ENCODE data around the gene PAK5.

PAK5 gene

DNA sequence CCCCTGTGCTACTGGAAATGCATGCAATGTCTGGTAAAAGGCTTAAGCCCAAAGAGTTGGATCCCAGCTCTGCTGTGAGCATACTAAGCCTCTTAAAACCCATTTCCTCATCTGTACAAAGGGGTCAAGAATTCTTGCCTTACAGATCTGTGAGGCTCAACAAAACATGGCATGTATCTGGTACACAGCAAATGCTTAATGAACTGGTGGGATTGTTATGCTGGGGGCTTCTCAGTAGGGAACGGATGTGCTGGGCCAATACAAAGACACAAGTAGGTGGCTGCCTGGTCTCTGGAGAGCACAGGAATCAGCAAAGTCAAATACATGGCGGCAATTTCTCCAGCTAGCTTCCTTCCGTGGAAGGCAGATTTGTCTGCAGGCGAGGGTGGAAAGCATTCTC, 262.2 kb downstream of the PAK5 start:
- TF ChIP-seq, protein P1, sequence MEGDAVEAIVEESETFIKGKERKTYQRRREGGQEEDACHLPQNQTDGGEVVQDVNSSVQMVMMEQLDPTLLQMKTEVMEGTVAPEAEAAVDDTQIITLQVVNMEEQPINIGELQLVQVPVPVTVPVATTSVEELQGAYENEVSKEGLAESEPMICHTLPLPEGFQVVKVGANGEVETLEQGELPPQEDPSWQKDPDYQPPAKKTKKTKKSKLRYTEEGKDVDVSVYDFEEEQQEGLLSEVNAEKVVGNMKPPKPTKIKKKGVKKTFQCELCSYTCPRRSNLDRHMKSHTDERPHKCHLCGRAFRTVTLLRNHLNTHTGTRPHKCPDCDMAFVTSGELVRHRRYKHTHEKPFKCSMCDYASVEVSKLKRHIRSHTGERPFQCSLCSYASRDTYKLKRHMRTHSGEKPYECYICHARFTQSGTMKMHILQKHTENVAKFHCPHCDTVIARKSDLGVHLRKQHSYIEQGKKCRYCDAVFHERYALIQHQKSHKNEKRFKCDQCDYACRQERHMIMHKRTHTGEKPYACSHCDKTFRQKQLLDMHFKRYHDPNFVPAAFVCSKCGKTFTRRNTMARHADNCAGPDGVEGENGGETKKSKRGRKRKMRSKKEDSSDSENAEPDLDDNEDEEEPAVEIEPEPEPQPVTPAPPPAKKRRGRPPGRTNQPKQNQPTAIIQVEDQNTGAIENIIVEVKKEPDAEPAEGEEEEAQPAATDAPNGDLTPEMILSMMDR (IDR thresholded peaks at IDR 0.05; ENCODE audit: poor library complexity, severe bottlenecking) = no peak
- peaks cover 4% of the 10 kb centered on the region for H3K27me3 ChIP-seq (ENCODE audit: insufficient read depth, poor library complexity, severe bottlenecking)
- H3K27ac ChIP-seq (ENCODE audit: poor library complexity, severe bottlenecking) = no peak overlapping the region
- H3K4me3 ChIP-seq (ENCODE audit: severe bottlenecking) = no peak overlapping the region
- no peaks in the 10 kb centered on the region for H3K4me1 ChIP-seq (ENCODE audit: insufficient read depth, poor library complexity, severe bottlenecking)
- no peak for DNase-seq (ENCODE audit: low spot score)
- ATAC-seq (ENCODE audit: low read depth) = no peak
- H3K9me3 ChIP-seq (ENCODE audit: severe bottlenecking) = no peaks in the 10 kb centered on the region
- no peaks in the 10 kb centered on the region for H3K36me3 ChIP-seq (ENCODE audit: low read depth)

DNA sequence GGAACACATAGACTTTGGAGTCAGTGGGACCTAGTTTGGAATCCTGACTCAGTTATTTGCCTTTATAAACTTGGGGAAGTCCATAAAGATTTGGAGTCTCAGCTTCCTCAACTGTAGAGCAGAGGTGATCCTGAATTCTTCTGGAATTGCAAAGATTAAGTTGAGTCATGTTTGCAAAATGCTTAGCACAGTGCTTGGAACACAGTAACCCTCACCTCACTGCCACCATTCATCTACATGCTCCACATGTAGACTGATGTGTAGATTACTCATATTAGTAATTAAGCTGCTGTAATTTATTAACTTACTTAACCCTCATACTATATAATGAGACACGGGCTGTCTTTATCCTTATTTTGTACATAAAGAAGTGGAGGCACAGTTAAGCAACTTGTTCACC, 263.0 kb downstream of the PAK5 start:
- no peak overlapping the region for H3K4me3 ChIP-seq (ENCODE audit: severe bottlenecking)
- H3K27ac ChIP-seq (ENCODE audit: poor library complexity, severe bottlenecking) = no peak overlapping the region
- H3K4me1 ChIP-seq (ENCODE audit: insufficient read depth, poor library complexity, severe bottlenecking) = no peaks in the 10 kb centered on the region
- ATAC-seq (ENCODE audit: low read depth) (no peak), DNase-seq (ENCODE audit: low spot score) (no peak)
- H3K9me3 ChIP-seq (ENCODE audit: severe bottlenecking) = no peaks in the 10 kb centered on the region
- H3K27me3 ChIP-seq (ENCODE audit: insufficient read depth, poor library complexity, severe bottlenecking) = peaks cover 4% of the 10 kb centered on the region
- TF ChIP-seq, protein P1 (IDR thresholded peaks at IDR 0.05; ENCODE audit: poor library complexity, severe bottlenecking) = no peak
- no peaks in the 10 kb centered on the region for H3K36me3 ChIP-seq (ENCODE audit: low read depth)

DNA sequence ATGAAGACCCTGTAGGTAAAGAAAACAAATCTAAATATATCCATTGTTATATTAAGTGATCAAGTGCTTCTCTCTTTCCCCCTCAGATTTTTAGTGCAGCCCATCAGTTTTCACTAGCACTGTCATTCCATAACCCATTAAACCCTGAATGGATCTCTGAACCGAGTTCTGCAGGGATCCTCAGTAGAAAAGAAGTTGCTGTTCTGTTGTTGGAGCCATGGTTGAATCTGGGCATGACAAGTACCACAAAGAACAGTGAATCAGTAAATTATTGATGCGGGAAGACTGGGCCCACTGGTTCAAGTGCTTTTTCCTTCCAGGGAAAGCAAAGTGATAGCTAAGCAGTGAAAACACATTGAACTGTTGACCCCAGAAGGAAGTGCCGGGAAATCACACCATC, 264.1 kb downstream of the PAK5 start:
- Histone ChIP-seq H3K9me3 (ENCODE audit: severe bottlenecking) (no peaks in the 10 kb centered on the region), H3K36me3 (ENCODE audit: low read depth) (no peaks in the 10 kb centered on the region), H3K4me1 (ENCODE audit: insufficient read depth, poor library complexity, severe bottlenecking) (no peaks in the 10 kb centered on the region), H3K4me3 (ENCODE audit: severe bottlenecking) (no peak overlapping the region), H3K27ac (ENCODE audit: poor library complexity, severe bottlenecking) (no peak overlapping the region), H3K27me3 (ENCODE audit: insufficient read depth, poor library complexity, severe bottlenecking) (peaks cover 4% of the 10 kb centered on the region)
- no peak for ATAC-seq (ENCODE audit: low read depth)
- TF ChIP-seq, protein P1 (IDR thresholded peaks at IDR 0.05; ENCODE audit: poor library complexity, severe bottlenecking) = no peak
- DNase-seq (ENCODE audit: low spot score) = no peak

DNA sequence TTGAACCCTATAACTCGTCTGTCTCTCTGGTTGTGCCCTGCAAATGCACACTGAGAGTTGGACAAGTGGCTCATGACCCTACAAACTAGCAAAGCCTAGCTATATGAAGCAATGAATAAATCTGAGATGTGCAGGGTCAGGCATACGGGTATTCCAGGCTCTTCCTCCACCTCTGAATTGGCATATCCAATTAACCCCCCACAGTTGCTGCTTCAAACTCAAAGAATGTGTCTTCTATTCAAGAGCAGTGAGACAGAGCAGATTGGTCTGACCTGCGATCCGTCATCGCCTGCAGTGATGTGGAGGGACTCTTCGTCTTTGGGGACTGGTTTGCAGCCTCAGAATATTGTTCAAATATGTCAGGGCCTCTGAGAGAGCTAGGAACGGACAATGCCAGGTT, 264.7 kb downstream of the PAK5 start:
- Histone ChIP-seq H3K4me3 (ENCODE audit: severe bottlenecking) (no peak overlapping the region), H3K27me3 (ENCODE audit: insufficient read depth, poor library complexity, severe bottlenecking) (peaks cover 4% of the 10 kb centered on the region)
- no peak for ATAC-seq (ENCODE audit: low read depth)

More for the DNA sequence above, 264.7 kb downstream of the PAK5 start:
- no peak overlapping the region for H3K27ac ChIP-seq (ENCODE audit: poor library complexity, severe bottlenecking)
- no peaks in the 10 kb centered on the region for H3K36me3 ChIP-seq (ENCODE audit: low read depth)
- TF ChIP-seq, protein P1 (IDR thresholded peaks at IDR 0.05; ENCODE audit: poor library complexity, severe bottlenecking) = no peak
- H3K4me1 ChIP-seq (ENCODE audit: insufficient read depth, poor library complexity, severe bottlenecking) = no peaks in the 10 kb centered on the region
- no peak for DNase-seq (ENCODE audit: low spot score)
- H3K9me3 ChIP-seq (ENCODE audit: severe bottlenecking) = no peaks in the 10 kb centered on the region
